ENCODE data around the gene VPS16.
"Not testable (repeated sequence)": the region's sequence is repeated elsewhere in the genome, so short reads cannot be mapped to it uniquely, and the experiment has no call there.

The VPS16 gene

DNA sequence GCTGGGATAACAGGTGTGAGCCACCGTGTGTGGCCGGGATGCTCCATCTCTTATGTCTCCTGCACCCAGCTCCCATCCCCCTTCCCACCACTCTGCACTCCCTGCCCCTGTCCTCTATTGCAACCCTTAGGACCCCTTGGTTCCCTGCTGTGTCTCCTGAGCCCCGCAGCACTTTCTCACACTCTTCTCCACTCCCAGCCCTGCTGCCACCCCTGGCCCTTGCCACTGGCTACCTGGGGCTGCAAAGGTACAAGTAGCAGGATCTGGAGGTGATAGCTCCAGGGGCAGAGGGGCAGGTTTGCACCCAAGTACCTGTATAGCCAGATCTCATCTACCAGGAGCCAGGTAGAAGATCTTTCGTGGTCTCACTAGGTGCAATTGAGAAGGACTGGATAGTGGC, 33.5 kb upstream of the VPS16 start:
- no peak for DNase-seq

DNA sequence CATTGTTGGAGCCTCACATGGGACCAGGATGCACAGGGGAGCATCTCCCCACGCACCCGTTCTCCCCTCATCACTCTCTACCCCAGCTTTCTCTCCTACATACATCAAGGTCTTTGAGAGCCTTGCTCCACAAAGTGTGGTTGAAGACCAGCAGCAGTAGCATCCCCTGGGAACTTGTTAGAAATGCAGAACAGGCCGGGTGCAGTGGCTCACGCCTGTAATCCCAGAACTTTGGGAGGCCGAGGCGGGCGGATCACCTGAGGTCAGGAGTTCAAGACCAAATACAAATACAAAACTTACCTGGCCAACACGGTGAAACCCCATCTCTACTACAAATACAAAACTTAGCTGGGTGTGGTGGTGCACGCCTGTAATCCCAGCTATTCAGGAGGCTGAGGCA, 32.6 kb upstream of the VPS16 start:
- not testable (repeated sequence) for DNase-seq

DNA sequence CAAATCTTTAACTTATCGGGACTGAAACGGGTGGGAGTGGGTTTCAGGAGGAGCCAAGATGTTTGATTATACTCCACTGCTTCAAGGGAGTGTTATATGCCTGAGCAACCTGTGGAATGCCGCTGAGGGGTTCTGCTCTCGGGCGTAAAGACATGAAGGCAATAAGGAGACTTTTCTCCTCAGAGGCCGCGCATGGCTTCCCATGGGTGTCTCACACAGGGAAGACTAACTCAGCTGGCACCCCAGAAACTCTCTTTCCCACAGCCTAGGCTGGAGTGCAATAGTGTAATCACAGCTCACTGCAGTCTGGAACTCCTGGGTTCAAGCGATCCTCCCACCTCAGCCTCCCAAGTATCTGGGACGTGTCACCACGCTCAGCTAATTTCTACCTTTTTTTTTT, 30.9 kb upstream of the VPS16 start:
- DNase-seq, result no peak

GRCh38 chr20:2812189-2812588, 28.4 kb upstream of the VPS16 start:
- no peak for DNase-seq

DNA sequence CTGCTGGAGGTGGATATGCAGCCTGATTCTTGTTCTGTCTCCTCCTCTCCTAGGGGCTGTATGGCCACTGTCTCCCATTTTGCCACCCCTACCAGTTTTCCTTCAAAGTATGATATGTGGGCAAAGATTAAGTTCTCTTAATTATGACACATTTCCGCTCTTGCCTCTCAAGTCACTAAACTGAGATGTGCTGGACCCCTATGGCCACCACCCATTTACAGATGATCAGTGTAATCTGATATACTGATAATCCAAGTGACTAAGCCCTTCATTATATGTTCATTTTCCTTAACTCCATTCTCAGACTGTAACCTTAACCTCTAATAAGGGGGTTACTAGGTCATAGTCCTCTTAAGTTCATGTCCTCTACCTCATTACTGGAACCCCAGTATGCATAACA, 26.5 kb upstream of the VPS16 start:
- DNase-seq, result no peak

GRCh38 chr20:2814587-2815051, 25.9 kb upstream of the VPS16 start, which contains the start of gene C20orf141:
Gene C20orf141, plus strand, starts transcription at chr20:2814987. Its CDS starts 198 bp downstream, at chr20:2815185.
- DNase-seq, result no peak

DNA sequence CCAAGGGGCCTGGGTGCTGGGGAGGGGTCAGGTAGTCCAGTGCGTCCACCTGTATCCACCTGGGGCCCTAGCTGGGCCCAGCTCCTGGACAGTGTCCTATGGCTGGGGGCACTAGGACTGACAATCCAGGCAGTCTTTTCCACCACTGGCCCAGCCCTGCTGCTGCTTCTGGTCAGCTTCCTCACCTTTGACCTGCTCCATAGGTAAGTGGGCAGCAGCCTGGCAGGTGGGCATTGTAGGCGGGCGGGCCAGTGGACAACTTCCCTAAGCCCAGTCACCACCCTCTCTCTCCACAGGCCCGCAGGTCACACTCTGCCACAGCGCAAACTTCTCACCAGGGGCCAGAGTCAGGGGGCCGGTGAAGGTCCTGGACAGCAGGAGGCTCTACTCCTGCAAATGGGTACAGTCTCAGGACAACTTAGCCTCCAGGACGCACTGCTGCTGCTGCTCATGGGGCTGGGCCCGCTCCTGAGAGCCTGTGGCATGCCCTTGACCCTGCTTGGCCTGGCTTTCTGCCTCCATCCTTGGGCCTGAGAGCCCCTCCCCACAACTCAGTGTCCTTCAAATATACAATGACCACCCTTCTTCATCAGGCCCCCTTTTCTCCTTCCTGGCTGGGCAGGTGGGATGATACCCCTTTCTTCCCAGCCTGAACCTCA, 25.2 kb upstream of the VPS16 start:
- no peak for DNase-seq

DNA sequence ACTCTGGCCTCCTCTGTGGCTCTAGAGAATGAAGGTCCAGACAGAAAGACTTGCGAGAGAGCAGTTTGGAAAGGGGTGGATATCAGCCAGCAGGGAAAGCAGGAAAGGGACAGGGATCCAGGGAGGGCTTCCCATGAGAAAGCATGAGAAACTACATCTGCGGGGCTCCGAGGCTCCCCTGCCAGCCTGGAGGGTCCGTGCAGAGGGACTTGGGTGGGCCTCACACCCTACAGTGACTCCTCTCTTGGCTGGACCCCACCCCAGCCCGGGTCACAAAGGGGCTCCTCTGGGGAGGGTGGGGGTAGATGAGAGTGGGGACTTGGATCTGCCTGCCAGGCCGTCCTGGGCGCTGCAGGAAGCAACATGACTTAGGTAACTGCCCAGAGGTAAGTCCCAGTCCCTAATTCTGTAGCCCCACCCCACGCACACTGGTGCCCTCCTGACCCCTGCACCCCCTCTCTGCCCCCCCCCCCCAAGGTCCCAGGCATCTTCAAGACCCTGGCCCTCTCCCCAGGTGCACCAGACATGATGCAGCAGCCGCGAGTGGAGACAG, 24.4 kb upstream of the VPS16 start, which contains the start of gene TMEM239:
TSS of gene TMEM239 (plus strand) at position 335 of the 553 bp plus-strand sequence. CDS start at position 526, 191 bp downstream.
- no peak for DNase-seq

- DNase-seq, result no peak
These were observed 23.8 kb upstream of the VPS16 start for GRCh38 chr20:2816583-2817340.

DNA sequence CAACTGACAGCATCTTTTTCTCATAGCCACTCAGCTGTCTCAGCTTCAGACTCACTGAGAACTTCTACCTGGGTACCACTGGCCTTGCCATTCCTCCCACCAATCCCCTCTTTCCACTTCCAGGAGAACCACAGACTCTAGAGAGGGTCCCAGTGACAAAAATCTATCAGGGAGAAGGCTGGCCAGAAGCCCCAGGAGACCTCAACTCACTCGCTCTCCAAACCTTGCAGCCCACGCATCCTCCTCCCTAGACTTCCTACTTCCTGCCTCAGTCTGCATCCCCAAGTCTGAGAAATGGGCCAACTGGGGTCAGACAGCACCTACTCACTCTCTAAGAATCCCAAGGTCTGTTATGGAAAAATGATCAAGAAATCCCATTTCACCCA, 23.2 kb upstream of the VPS16 start:
- DNase-seq, result no peak

DNA sequence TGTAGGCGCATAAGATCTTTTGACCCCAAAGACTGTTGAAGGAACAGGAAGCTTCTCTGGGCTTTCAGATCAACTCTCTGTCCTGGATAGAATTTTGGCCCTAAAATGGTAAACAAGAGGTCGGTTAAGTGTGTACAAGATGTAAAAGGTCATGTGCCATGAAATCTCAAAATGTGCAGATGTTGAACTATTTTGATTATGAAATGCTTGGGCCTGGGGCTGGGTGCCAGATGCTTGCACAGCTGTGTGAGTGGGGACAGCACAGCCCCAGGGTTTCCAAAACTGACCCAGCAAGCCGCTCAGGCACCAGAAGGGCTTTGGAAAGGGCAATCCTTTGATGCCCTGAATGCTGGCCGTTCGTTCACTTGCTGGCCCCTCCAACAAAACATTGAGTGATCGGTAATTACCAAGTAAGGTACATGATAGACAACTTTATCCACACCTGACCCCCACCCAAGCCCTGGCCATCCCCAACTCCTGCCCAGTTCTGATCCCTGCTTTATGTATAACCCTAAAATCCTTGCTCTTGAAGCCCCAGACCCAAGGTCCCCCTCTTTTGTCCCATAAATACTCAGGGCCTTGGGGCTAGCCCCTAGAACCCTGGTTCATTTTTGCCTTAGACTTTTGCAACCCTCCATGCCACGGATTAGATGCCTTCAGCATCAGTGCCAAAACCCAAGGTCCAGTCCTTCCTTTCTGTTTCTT, 22.5 kb upstream of the VPS16 start:
- no peak for DNase-seq

- no peak for DNase-seq
These were observed 20.3 kb upstream of the VPS16 start for GRCh38 chr20:2820084-2820895.

DNA sequence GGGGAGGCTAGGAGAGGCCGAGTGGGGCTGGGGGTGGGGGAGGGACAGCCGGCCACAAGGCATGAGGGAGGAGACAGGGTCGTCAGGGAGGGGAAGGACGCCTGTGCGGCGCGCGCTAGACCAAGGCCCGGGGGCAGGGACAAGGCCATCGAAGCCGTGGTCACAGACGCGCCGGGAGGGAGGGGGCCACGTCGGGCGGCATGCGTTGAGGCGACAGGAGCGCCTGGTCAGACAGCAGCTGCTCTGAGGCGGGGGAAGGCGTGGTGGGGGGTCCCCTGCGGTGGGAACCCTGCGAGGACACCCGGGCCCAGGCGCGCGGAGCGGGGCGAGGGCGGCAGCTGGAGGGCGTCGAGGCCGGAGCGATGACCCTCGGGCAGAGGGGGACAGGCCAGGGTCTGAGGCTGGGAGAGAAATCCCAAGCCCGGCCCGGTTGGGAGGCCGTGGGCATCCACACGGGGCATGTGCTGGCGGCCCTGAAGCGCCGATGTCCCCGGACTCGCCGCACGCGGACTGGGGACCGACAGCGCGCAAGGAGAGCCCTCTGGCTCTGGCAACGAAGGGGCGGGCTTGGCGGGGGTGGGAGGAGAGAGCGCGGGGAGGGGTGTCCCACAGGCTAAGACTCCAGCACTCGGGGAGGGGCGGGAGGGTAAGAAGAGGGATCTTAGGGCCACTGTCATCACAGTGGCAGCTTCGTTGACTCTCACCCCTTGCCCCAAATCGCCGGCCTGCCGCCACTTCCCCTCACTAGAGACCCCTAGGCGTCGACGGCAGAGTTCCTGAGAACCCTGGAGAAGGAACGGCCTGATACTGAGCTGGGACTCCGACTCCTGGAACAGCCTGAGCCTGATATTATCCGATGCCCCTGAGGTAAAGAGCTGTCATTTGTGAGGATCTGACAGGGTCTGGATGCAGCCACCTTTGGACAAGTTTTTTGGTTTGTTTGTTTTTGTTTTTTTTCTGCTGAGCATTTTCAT, 19.4 kb upstream of the VPS16 start:
- no peak for DNase-seq

DNA sequence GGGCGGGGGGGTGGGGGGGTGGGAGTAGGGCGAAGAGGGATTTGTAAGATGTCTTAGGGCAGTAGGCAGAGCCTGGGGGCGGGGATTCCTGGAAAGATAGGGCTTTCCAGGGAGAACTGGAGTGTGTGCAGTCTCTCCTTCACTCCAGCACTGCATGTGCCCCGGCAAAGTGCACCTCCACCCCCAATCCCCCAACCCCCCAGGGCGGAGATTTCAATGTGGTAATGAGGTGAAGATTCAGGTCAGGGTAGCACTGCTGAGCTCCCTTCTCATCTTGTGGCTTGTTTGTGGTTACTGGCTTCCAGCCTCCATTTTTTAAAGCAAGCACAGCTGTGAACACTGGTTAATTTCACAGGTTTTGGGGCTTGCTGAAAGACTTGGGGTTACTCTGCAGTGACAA, 18.5 kb upstream of the VPS16 start:
- peak; percentile 73 for DNase-seq

- peak; percentile 23 for DNase-seq
These were observed 14.8 kb upstream of the VPS16 start for GRCh38 chr20:2825761-2826160.

DNA sequence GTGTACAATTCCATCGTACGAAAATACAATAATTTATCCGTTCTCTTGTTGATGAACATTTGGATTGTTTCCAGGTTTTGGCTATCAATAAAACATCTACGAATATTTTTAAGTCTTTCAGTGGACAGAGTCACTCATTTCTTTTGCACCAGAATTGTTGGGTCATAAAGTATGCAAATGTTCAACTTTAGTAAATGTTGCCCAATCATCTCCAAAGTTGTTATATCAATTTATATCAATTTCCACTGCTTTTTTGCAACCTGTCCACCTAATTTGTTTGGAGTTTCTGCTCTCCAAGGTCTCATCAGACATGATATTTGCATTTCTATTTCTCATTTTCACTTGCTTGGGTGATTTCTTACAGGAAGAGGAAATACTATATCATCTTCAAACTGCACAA, 13.9 kb upstream of the VPS16 start:
- no peak for DNase-seq

DNA sequence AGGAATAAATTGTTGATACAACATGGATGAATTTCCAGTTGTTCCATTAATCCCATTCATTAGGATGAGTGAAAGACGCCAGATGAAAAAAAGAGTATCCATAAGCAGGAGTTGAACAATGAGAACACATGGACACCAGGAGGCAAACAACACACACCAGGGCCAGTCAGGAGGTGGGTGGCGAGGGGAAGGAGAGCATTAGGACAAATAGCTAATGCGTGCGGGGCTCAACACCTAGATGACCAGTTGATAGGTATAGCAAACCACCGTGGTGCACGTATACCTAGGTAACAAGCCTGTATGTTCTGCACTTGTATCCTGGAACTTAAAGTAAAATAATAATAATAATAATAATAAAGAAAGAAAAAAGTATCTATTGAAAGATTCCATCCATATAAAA, 11.2 kb upstream of the VPS16 start:
- no peak for DNase-seq

DNA sequence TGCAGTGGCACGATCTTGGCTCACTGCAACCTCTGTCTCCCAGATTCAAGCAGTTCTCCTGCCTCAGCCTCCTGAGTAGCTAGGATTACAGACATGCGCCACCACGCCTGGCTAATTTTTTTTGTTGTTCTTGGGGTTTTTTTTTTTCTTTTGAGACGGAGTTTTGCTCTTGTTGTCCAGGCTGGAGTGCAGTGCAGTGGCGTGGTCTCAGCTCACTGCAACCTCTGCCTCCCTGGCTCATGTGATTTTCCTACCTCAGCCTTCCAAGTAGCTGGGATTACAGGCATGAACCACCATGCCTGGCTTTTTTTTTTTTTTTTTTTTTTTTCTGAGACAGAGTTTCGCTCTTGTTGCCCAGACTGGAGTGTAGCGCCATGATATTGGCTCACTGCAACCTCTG, 9.3 kb upstream of the VPS16 start:
- DNase-seq, result not testable (repeated sequence)

DNA sequence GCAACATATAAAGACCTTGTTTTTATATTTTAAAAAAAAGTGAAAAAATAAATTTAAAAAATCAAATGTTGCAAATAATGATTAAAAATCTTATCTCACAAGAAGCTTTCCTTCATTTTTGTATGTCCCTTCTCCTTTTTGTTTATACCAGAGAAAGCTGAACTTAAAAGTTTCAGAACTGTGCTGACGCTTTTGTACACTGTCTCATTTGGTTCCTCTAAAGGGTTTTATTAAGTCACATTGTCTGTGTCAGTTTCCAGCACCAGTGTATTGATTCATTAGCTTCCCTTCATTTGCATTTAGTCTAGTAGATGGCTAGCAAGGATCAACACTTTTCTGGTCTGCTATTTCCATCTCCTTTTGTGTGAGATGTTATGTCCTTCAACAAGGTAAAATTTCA, 6.8 kb upstream of the VPS16 start:
- no peak for DNase-seq

GRCh38 chr20:2834401-2835110, 6.0 kb upstream of the VPS16 start:
- no peak for DNase-seq

All from central memory CD4-positive, alpha-beta T cell (primary cell).